Measurements from ENCODE around the gene TEX36.
A peak's percentile ranks its signal among the peaks of the same experiment; 100 is the strongest.
"Not testable (repeated sequence)": the region's sequence is repeated elsewhere in the genome, so short reads cannot be mapped to it uniquely, and the experiment has no call there.

TEX36 gene, protein sequence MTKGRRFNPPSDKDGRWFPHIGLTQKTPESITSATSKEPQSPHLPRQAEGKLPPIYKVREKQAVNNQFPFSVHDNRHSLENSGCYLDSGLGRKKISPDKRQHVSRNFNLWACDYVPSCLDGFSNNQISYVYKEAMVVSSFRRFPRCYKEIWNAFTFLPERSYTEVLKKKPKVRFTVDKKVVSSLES

DNA sequence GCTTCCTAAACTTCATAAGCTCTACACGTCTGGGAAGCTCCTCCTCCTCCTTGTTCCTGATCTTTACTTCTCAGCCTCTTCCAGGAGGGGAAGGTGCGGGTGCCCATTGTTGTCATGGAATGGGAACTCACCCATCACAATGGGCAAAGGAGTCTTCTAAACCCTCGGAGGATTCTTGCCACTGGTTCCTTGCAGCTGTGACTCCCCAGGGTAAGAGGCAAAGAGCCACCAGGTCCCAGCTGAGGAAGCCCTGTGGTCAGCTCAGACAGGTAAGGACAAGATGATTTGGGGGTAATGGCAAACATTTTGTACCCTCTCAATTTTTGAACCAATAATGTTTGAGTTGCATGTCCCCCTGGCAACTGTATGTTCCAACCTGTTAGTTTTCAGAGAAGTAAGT is at the start of gene TEX36:
TSS of gene TEX36 (minus strand) at position 101 of the 400 bp plus-strand sequence. CDS start 174 bp downstream, outside the sequence.
- DNase-seq, result no peak

DNA sequence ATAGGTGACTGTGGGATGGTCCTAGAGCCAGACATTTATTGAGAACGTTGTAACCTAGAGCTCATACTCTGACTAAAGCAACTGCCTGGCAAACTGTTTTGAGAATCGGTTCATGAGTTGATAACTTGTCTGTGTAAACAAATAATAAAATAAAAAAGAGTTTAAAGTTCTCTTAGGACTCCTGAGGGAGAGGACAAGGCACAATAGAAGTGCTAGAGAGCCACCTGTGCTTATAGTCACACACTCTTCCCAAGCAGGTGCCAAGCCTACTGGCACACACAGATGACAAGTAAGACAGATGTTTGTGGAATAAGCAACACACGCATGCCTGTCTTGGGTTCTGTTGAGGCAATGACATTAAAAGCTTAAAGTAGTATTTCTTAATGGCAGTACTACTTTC is 44.5 kb upstream of the TEX36 start:
- DNase-seq, result no peak

DNA sequence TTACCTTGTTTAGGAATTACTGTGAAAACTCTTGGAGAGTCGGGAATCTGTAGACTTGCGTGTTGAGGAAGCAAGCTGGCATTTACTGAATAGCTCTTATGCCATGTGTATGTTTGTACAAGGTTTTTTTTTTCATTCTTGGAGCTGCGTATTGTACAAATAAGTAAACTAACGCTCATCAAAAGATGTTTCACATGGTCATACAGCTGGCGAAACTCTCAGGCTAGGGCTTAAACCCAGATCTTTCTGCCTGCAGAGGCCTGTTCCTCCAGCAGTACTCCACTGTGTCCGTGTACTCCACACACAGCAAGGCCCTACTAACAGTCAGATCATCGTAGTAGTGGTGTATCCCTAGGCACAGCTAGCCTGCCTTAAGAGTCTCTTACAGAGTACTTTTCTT is 44.0 kb upstream of the TEX36 start:
- DNase-seq, result no peak

DNA sequence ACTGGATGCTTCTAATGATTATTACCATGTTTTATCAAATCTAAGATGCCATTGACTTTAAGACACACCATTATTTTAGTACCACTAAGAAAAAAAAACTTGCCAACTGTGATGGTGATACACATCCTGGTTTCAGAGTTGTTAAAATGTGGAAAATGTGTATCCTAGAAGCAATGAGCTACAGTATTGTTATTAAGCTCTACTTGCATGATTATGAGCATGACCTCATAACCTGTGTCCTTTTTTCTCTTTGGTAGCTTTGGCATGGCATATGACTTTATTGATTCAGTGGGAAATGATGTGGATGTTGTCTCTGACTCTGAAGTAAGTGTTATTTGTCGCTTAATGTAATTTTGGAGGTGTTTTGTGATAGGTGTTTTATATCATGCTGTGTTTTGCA is 39.8 kb upstream of the TEX36 start:
- no peak for DNase-seq

DNA sequence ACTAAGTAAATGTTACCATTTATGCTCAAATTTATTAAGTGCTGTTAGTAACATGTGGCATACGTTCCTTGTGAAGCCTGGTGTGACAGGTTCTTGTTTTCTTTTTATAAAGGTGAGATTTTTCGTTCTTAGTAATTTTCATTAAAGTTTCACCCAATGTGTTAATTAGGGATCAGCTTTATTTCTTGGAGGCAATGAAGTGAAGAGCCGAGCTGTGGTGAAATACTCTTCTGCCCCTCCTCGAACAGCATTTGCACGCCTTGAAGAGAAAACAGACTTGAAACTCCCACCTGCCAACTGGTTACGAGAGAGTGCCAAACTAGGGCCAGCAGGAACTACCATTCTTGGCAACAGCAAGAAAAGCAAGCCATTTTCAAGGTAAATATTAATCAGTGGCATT is 38.1 kb upstream of the TEX36 start:
- no peak for DNase-seq

DNA sequence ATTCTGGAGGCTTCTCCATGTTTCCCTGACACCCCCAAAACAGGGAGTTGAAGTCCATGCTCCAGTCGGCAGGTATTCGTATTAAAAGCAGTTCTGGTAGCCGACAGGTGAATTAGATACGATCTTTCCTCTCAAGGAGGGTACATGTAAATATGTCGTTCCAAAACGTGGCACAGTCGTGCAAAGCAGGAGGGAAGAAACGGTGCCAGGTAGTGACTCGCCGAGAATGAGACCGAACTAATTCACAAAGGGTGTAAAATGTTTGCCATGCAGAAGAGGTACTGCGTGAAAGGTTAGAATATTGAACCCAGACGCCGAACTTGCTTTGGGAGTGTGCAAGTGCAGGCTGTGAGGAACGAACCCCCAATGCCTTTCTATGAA is 37.0 kb upstream of the TEX36 start:
- DNase-seq, result no peak

DNA sequence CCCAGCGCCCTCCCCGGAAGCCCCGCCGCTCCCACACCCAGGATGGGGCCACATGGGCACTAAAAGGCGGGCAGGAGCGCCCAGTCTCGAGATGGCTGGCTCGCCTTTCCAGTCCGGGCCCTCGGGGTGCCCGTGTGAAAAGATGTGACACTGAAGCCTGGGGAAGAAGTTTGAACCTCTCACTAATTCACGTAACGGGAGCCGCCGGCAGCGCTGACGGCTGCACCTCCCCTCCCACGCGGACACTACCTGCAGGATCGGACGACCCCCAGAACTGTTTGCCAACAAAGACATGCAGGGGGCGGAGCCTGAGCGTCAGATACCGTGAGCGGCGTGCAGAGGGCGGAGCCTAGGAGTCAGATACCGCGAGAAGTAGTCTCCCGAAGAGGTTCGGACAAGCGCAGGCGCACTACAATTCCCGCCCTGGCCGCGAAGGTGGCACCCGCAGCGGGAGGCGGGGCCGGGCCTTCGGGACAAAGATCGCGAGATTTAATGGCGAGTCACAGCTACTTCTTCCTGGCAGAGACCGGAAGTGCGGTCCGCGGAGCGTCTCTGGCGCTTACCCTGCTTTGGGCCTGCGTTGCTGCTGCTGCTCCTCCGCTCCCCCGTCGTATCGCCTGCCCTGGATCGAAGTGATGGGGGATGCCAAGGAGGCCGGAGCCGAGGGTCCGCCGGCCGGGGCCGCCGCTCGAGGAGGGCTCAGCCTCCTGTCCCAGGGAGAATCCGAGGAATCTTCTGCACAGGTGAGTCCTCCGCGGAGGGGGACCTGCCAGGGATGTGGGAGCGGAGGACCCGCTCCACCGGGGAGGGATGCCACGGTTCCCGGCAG is 36.4 kb upstream of the TEX36 start, which contains the start of gene EDRF1:
TSS of gene EDRF1 (plus strand) at position 537 of the 829 bp plus-strand sequence. CDS start at position 636, 99 bp downstream.
- DNase-seq, result peak; percentile 63

DNA sequence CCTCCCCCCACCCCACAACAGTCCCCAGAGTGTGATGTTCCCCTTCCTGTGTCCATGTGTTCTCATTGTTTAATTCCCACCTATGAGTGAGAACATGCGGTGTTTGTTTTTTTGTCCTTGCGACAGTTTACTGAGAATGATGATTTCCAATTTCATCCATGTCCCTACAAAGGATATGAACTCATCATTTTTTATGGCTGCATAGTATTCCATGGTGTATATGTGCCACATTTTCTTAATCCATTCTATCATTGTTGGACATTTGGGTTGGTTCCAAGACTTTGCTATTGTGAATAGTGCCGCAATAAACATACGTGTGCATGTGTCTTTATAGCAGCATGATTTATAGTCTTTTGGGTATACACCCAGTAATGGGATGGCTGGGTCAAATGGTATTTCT is 31.8 kb upstream of the TEX36 start:
- not testable (repeated sequence) for DNase-seq

DNA sequence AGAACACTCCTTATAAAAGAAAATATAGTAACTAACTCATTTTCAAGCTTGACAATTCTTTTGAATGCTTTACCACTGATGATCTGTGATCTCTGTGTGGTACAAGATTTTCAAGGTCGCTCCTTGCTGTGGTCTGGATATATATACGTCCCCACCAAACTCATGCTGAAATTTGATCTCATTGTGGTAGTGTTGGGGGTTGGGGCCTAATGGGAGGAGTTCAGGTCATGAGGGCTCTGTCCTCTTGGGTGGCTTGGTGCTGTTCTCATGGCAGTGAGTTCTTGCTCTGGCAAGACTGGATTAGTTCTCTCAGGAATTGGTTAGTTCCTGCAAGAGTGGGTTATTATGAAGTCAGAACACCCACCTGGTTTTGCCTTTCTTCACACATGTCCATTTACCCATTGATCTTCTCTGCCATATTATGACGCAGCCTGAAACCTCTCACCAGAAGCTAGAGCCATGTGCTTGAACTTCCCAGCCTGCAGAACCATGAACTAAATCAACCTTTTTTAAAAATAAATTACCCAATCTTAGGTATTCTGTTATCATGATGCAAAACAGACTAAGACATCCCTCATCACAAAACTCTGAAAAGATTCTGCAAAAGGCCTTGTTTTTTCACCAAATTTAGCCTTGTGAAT is 28.3 kb upstream of the TEX36 start:
- no peak for DNase-seq

DNA sequence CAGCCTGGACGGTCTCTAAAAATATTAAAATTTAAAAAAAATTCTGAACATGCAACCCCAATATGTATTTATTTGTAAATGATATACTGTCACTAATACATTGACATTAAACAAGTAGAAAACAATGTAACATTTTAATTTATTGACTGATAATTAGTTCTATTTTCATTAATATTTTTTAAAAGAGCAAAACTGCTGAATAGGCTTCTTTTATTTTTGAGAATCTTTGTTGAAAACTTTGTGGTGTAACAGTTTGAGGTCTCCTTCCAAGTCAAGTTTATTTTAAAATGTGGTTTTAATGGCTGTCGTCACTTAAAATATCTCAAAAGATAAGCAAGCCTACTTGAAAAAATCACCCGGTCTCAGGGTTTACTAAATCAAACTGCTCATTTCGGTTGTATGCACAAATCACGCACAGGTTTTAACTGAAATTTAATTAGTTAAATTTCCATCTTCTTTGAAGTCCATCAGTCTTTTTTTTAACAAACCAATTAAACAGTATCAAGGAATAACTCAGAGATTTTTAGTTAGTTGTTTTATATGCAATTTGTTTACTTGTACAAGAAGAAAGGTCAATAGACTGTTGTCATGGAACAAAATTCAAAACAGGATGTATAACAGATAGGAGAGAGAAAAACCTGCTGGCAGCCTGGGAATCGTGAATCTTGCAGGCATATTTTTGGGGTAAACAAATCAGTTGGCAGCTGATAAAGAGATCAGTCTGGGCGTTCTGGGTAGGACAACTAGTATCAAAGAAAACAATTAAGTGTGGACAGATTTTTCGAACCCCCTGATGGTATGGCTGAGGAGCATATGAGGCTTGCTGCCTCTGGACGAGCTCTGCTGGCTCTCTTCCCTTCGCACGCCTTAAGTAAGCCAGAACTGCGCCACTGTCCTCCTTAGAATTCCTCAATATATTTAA is 26.9 kb upstream of the TEX36 start:
- no peak for DNase-seq

DNA sequence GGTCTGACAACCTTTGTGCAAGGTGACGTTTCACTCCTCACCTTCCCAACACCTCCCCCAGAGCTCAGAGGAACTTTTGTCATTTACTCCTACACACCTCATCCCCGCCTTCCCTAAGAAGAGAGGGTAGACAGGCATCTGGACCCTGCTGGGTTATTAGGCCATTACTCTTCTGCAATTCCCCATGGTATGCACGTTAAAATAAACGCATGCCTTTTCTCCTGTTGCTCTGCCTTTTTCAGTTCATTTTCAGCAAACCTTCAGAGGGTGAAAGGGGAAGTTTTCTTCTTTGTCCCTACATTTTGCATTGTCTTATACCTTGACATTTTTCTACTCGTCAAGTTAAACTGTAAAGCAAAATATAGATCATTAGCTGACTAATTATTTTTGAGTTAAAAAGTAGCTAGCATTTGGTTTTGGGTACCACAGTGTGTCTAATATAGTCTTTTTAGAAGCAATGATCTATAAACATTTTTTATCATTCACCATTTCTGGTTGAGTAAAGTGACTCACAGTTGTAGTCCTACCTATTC is 26.1 kb upstream of the TEX36 start:
- no peak for DNase-seq

DNA sequence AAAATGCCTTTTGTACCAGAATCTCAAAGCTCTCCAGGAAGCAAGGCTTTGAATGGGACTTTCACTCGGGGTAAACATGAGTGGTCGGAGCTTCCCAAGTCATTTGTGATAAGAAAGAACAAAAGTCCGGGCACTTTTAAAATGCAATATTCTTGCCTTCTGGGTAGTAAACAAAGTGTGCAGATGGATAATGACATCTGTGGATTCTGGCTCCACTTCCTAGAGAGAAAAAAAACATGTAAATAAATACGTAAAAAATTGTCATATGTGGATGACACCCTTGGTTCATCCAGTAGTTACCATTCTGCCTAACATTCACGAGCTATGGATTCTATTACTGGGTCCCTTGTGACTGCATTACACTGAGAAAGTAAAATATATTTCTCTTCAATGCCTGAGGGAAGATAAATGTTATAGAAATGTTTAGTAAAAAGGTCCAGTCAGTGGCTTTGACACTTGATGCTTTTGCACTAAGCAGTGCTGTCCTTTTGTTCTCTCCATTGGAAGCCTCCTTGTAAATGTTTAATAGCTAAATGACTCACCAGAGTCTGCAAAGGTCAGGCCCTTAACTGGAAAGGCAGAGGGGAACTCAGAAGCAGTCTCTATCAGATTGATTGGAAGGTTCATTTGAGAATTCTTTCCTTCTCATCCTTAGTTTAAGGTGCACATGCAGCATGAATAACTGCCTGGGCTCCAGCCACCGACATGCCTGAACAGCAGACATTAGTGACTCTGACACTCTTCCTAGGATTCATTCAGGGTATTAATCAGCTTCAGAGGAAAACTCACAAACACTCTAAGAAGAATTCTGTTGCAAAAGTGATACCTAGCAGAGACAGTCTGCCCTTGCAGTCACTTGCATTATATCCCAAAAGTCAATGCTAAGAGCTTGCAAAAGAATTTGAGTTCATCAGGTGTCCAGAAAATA is 24.8 kb upstream of the TEX36 start:
- DNase-seq, result no peak

DNA sequence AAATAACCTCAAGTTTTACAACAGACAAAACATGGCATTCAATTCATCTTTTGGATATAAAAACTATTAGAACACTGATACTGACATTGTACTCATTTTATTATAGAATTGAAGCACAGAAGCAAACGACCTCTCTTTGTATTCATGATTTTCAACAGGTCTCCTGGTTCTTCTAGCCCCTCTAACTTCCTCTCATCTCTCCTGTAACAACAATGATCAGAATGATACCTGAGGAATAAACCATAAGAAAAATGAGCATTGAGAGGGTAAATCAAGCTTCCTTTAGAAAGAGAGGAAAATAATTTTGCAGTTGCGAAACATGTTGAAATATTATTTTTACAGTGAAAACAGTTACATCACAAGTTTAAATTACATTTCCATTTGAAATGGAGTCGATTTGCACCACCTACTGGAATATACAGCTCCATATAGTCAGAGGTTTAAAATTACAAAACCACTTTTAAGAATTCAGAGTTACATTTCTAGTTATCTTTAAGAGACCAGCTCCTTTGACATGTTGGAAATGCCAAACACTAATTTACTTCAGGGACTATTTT is 17.5 kb upstream of the TEX36 start:
- no peak for DNase-seq

DNA sequence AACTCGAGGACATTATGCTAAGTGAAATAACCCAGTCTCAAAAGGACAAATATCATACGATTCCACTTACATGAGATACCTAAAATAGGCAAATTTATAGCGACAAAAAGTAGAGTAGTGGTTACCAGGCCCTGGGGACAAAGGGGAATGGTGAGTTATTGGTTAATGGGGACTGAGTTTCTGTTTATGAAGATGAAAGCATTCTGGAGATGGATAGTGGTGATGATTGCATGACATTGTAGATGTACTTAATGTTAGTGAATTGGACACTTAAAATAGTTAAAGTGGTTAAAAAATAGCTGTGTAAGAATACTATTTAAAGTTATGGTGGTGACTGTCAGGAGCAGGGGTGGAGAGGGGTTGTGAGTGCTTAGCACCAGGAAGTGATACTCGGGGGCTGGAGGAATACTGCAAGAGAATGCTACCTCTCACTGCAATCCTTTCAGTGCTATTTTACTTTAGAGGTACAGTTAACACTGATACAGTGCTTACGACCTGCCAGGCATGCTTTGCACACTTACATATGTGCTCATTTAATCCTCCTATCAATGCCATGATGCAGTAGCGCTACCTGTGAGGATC is 16.7 kb upstream of the TEX36 start:
- DNase-seq, result no peak

DNA sequence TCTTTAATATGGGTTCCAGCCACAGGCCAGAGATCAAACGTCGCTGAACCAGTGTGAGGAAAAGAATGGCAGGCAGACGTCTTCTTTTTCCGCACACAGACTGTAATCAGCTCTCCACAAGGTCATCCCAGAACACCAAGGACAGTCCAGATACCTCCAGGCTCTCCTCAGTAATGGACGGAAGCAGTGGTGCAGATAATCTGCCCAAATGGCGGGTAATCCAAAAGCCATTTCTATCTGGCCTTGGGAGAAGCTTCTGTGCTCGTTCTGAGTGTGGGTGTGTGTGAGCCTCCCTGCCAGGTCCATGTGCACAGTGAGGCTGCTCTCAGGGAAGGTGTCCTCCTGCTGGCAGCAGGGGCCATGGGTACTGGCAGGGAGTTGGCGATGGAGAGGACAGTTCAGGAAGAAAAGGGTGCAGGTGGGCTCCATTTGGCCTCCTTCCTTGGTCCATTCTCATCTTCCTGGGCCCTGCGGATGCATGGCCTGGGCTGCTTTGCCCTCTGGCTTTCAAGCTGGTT is 15.6 kb upstream of the TEX36 start:
- no peak for DNase-seq

DNA sequence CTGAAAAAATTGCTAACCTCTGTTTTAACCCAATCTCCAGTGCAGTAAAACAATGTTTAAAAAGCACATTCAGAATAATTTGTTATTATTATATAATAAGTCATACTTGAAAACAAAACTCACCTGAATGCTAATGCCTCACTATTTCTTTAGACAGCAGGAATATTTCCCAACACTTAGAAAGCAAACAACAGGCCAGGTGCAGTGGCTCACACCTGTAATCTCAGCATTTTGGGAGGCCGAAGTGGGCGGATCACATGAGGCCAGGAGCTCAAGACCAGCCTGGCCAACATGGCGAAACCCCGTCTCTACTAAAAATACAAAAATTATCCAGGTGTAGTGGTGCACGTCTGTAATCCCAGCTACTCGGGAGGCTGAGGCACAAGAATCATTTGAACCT is 13.9 kb upstream of the TEX36 start:
- DNase-seq, result not testable (repeated sequence)

DNA sequence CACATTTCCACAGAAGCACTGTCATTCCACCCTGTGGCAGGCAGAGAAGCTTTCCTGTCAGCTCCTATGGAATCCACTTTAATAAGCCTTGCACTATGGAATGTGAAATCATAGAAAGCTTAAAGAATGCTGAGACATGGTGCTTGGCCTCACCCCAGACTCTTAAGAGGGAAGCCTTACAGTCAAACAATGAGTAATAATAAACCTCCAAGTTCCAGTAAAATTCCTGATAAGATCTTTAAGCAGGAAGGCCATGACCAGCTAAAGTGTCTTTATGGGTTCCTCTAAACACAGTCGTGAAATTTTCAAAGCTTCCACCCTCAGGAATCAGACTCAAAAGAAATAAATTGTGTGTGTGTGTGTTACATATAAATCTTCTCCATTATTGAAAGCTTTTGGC is 11.9 kb upstream of the TEX36 start:
- DNase-seq, result no peak

DNA sequence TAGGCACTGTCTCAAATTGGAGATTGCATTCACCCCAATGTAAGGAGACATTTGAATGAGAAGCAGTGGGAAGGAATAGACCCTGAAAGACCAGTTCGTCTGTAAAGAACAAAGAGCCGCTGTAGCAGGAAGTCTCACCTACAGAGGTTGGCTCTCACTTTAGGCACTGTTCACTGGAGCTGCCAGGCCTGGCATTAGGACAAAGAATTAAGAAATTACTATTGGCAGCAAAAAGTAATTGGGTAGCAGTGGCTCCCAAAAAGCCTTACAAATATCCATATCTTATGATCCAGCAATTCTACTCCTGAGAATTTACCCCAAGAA is 10.5 kb upstream of the TEX36 start:
- no peak for DNase-seq

DNA sequence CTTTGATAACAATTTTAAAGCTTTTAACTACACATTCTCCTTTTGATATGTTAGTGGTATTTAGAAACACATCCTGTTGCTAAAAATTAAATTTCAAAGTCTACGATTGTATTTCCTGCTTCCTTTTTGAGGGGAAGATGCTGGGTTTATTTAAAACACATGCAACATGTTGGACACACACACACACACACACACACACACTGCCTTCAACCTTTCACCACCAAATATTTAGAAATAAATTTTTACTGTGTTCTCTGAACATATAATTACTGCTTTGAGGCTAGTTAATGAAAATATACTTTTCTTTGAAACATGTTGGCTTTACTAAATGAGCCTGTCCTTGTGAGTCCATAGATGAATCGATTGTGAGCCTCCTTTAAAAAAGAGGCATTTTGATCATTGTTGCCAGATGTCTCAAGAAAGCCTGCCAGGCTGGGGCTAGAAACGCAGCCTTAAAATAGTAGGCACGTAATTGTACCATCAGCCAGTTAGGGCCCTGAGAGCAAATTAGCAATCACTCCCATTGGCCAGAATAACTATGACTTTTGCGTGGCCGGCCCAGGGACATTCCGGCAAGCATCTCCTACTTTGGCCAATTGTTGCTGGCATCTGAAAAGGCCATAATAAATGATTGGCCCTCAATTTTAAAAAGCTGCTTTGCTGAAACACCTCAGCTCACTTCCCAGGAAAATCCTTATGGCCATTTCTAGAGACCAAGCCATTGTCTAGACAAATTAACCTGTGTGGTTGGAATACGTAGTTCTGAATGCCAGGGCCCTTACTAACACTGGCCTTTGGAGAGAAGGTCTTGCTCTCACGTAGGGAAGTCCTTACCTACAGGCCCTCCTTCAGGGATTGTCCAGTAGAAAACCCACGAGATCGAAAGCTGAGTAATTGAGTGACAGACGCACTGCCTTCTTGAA is 9.9 kb upstream of the TEX36 start:
- no peak for DNase-seq

DNA sequence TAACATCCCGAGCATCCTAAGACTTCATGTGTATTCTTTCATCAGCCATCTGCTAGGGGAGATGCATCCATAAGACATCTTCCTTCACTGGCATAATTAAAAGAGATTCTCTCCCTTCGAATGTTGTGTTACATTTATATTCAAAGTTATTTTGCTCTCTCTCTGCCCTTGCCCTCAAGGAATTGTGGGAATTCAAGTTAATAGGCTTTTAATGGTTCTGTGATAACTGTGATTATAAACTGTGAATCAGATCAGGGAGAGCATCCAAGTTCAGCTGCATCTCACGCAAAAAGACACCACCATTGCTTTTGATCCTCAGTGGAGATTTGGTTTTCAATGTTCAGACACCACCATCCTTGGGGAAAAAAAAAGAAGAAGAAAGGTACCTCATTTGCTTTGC is 9.2 kb upstream of the TEX36 start:
- no peak for DNase-seq

Measured in DMS79 treated with DMSO at 0.1 percent for 48 hours (cell line).